ENCODE measurements around the gene MOB2. TPM values are rescaled to one million over a fixed set of nuclear protein-coding genes. Genes with fewer than 3 reads are reported as not detected.

The MOB2 gene
- total RNA-seq, 1 experiment from 2014 or later, result 22.7 TPM

GRCh38 chr11:1455763-1456060, 30.9 kb downstream of the MOB2 start:
- WGBS (ENCODE audit: extremely low coverage, insufficient read length, low lambda C conversion rate), result no CpG with 5 or more reads among the region's 5 CpGs
- Mint-ChIP-seq H3K36me3 (ENCODE audit: insufficient read depth in 1 of 3, low read depth in 3 of 3) (peaks cover 0 to 8% (median 6%) of the 10 kb centered on the region in 3 experiments; a peak in 3 of 7 replicates), H3K9me3 (no peaks in the 10 kb centered on the region), H3K4me3 (no peak overlapping the region), H3K4me1 (peaks cover 0 to 10% of the 10 kb centered on the region in 2 experiments; a peak in 2 of 4 replicates), H3K27me3 (ENCODE audit: low read depth) (no peaks in the 10 kb centered on the region), H3K27ac (no peak overlapping the region)
- no peak overlapping the region for H2BK12ac ChIP-seq (ENCODE audit: insufficient read length, low read depth, low read length)
- H4K20me1 ChIP-seq (ENCODE audit: control insufficient read depth, insufficient read depth, insufficient read length), result no peaks in the 10 kb centered on the region
- no peak overlapping the region for H3T11ph ChIP-seq (ENCODE audit: low read length)
- no peak overlapping the region for H3K4ac ChIP-seq (ENCODE audit: low read depth, low read length)
- H3K18ac ChIP-seq (ENCODE audit: insufficient read length, low read depth, low read length), result no peak overlapping the region
- no peak overlapping the region for H2BK120ac ChIP-seq (ENCODE audit: low read depth, low read length, poor library complexity, severe bottlenecking)
- no peak overlapping the region for H3K56ac ChIP-seq (ENCODE audit: insufficient read length, low read depth, low read length)
- no peaks in the 10 kb centered on the region for H3K79me2 ChIP-seq (ENCODE audit: insufficient read depth, low read length)
- no peak overlapping the region for H2BK20ac ChIP-seq (ENCODE audit: low read depth, low read length, poor library complexity, severe bottlenecking)
- no peaks in the 10 kb centered on the region for H3K79me1 ChIP-seq (ENCODE audit: insufficient read depth, low read depth, low read length, poor library complexity, severe bottlenecking)
- H2BK5ac ChIP-seq (ENCODE audit: insufficient read length, low read length), result no peak overlapping the region
- no peak overlapping the region for H2AK5ac ChIP-seq (ENCODE audit: insufficient read length, low read length)
- no peaks in the 10 kb centered on the region for H3K4me1 ChIP-seq (ENCODE audit: insufficient read depth, low read length)
- no peak overlapping the region for H3K4me2 ChIP-seq (ENCODE audit: insufficient read depth, insufficient read length, low read length)
- H3K9me3 ChIP-seq (ENCODE audit: control insufficient read depth, low read depth, low read length), result no peaks in the 10 kb centered on the region
- H3K23ac ChIP-seq (ENCODE audit: insufficient read length, low read depth, low read length), result no peak overlapping the region
- H3K27ac ChIP-seq (ENCODE audit: insufficient read length, low read depth, low read length), result no peak overlapping the region
- no peak overlapping the region for H4K5ac ChIP-seq (ENCODE audit: insufficient read length, low read depth, low read length)
- H3K23me2 ChIP-seq (ENCODE audit: insufficient read length, low read depth, low read length, poor library complexity, severe bottlenecking), result no peaks in the 10 kb centered on the region
- H2AFZ ChIP-seq (ENCODE audit: low read length), result no peak overlapping the region
- no peak for DNase-seq
- H3K27me3 ChIP-seq (ENCODE audit: insufficient read depth, low read length), result no peaks in the 10 kb centered on the region
- no peak for TF ChIP-seq CTCF (conservative IDR thresholded peaks at IDR 0.05)
- no peak overlapping the region for H4K8ac ChIP-seq (replicated peaks; ENCODE audit: insufficient read length, low read depth, low read length)
- no peak overlapping the region for H4K91ac ChIP-seq (ENCODE audit: insufficient read length, low read depth, low read length)
- no peak overlapping the region for H3K9ac ChIP-seq (ENCODE audit: extremely low read depth, insufficient read length, low read length)
- no peak overlapping the region for H2BK15ac ChIP-seq (ENCODE audit: low read depth, low read length)
- no peak overlapping the region for H3K14ac ChIP-seq (ENCODE audit: insufficient read depth, low read length)
